HG03442 (cell line): ENCODE measurements around the gene PPP2R2C.

ENCODE experiments used
- ATAC-seq: cut with Tn5 transposase; IDR thresholded peaks from one replicate; pipeline ENCODE4 v1.9.1; 2021; ENCODE audit warnings: mild to moderate bottlenecking, moderate library complexity; ENCODE audit not compliant: unreplicated experiment

Gene PPP2R2C

DNA sequence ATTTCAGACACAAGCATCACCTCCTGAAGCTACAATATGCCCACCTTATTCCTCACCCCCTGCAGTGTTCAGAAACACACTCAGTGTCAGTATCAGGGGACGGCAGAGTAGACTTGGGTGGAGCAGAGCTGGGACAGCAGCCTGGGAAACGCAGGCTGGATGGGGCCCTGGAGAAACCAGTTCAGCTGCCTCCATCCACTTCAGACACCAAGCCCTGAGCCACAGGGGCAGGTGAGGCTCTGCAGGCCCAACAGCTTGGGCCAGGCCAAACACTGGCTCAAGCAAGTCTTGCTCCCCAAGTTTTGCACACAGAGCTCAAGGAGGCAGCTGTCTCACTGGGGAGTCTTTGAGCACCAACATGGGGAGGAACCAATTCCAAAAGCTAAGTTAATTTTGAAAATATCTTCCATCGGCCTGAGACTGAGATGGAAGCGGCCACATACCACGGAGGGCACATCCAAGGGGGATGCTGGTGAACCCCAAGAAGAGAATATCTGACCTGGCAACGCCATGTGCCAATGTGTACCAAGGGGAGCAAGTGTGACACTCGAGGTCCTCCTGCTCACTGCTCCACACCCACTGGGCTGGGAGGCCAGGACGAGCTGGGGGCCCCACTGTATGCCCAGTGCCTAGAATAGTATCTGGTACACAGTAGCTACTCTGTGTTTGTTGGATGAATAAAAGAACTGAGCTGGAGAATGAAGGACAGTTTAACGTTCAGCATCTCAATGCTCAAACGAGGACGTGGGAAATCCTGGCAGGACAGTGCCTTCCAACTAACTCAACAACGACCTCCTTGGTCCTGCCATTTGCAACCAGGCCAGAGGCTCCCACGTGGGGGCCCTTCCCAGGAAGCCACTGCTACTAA is 45.6 kb downstream of the PPP2R2C start:
- no peak for ATAC-seq

DNA sequence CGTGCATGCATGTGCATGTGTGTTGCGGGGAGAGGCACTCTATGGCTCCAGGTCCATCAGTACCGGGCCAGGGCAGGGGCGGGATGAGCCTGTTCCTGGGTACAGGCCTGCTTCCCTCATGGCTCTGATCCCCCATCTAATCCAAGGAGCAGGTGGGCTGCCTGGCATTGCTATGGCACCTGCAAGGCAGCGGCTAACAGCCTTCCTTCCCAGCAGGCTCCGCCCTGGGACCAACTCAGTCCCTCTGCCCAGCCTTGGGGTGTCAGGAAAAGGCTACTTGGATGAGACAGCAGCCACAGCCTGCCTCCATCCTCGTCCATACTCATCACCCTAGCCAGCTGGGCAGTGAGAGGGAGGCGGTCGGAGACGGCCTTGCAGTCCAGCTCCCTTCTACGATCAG is 46.5 kb downstream of the PPP2R2C start:
- ATAC-seq, result no peak

DNA sequence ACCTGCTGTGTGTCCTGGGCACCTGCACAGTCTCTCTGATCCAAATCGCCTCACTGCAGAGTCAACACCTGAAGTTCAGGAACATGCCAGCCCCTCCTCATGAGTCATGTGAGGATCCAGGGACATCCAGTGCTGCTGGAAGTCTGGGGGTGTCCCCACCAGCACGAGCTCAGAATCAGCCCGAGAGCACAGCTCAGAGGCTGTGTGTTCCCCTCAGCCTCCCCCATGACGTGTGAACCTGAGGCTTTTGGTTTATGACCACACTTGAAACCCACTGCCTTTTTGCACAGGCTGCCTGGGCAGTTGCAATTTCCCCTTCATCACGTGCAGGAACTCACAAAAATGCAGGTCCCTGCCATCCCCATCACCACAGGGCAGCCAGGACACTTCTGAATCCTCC is 47.1 kb downstream of the PPP2R2C start:
- no peak for ATAC-seq

DNA sequence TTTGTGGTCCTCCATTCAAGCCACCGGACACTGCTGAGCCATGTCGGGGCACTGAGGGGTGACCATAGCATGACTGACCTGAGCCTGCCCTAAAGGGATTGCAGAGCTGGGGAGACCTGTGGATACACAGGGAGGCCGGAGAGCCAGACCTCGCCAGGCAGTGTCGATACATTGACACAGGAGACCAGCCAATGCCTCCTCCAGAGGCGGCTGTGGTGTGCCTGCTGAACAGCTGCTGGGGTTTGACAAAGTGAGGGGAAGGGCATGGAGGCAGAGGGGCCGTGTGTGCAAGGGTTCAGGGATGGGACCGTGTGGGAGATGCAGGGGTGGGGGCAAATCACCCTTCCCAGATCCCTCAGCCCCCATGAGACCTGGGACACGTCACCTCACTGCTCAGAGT is 48.0 kb downstream of the PPP2R2C start:
- no peak for ATAC-seq

GRCh38 chr4:6423575-6423974 is 48.8 kb downstream of the PPP2R2C start:
- peak; percentile 95 for ATAC-seq

GRCh38 chr4:6422866-6423265 is 49.5 kb downstream of the PPP2R2C start:
- no peak for ATAC-seq

DNA sequence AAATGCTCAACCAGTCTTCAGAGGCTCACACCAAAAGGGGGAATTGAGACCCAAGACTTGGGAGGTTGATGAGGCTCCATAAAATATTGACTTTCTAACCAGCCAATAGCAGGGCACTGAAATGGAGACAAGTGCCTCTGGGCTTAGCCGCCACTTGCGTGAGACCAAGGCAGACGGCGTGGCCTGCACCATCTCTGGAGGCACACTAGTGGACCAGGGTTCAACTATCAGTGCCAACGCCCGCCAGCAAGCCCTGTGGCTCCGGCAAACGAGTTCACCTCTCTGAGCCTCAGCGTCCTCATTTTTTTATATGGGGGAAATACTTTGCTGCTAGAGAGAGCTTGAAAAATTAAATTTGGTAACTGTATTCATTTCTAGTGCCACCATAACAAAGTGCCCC is 50.3 kb downstream of the PPP2R2C start:
- no peak for ATAC-seq

DNA sequence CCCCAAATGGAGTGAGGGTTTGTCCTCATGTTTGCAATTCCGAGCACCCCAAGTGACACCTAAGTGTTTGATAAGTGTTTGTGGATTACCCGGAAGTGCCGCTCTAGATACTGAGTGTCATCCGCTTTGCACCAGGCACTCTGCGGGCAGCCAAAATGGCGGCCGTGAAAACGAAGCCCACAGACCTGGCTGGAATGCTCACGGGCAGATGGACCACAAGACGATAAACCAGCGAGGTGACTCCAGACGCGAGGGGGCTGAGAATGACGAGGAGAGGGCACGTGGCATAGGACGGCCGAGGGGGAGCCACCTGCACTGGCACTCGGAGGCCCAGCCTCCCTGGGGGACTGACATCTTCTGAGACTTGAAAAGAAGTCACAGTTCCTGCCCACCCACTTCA is 51.0 kb downstream of the PPP2R2C start:
- no peak for ATAC-seq

DNA sequence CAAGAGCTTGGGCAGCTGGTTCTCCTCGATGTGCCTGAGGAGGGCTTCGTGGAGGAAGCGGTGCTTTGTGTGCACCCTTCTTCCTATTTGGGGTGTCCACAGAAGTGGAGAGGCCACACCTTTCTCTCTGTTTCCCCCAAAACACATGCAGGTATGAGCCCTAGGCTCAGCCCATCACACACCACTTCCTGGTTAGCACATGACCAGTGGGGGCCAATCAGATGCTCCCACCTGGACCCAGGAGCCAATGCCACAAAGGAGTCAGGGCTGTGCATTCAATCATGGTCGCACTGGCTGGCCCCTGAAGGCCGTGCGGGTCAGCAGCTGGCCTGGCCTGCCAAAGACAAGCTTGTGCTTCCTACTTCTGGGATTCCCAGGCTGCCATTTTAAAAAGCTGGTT is 51.4 kb downstream of the PPP2R2C start:
- no peak for ATAC-seq

DNA sequence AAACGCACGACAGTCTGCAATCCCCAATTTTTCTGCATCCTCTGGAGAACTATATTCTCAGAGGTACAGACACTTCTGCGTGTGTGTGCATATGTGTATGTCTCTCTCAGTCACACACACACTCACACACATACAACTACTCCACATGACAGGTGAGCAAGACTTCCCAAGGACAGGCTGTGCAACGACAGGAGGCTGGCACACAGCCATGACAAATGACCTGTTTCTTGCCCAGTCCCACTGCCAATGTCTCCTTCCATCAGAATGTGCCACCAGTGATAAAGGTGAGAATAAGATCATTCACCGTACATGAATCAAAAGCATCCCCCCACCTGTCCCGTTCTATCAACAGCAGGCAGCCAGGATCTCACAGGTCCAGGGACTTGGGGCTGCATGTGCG is 52.4 kb downstream of the PPP2R2C start:
- ATAC-seq, result no peak

GRCh38 chr4:6419452-6420028 is 52.9 kb downstream of the PPP2R2C start:
- no peak for ATAC-seq

- no peak for ATAC-seq
These were observed 54.1 kb downstream of the PPP2R2C start for GRCh38 chr4:6418193-6418755.

DNA sequence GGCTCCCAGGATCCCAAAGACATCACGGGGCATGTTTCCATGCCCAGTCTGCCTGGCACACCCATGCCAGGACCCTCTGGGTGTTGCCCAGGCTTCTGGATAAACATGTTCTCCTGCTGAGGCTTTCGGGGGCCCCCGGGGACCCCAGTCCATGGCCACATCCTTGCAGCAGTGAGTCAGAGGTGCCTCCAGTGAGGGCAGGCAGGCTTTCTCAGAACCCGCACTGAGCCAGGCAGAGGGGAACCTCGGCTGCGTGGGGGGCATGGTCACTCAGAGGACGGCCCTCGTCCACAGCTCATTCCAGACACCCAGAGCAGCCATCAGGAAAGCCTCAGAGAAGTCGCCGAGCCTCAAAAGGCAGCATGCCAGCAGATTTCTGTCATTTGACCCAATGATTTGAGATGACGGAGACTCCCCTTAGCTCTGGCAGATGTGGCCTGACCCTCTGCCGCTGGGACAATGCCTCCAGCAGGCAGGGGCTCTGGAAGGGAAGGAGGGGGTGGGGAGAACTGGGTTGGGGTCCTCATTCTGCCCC is 54.8 kb downstream of the PPP2R2C start:
- no peak for ATAC-seq

GRCh38 chr4:6416518-6417286 is 55.7 kb downstream of the PPP2R2C start:
- no peak for ATAC-seq

GRCh38 chr4:6415031-6415705 is 57.2 kb downstream of the PPP2R2C start:
- no peak for ATAC-seq

DNA sequence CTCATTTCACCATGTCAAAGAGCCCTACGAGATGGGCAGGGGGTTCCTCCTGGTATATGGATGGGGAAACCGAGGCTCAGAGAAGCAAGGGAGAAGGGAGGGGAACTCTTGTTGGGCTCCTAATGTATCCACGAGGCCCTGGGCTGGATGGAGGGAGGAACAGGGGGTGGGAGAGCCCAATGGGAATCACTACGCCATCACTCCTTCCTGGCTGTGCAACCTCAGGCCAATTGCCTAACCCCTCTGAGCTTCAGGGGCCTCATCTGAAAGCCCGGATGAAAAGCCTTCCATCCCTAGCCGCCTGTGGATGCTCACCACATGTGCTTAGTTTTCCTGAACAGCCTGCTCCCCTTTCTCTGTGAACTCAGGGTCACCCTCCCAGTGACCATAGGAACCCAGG is 57.8 kb downstream of the PPP2R2C start:
- ATAC-seq, result no peak

DNA sequence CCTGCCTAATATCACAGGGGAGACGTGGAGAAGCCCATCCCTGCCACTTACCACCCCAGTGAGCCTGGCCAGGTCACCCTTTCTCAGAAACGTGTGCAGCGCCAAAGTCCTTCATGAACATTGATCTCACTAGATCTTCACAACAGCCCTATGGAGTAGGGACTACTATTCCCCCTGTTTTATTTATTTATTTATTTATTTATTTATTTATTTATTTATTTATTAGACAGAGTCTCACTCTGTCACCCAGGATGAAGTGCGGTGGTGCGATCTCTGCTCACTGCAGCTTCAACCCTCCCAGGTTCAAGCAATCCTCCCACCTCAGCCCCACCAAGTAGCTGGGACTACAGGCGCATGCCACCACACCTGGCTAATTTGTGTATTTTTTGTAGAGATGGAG is 61.8 kb downstream of the PPP2R2C start:
- no peak for ATAC-seq

GRCh38 chr4:6410068-6410467 is 62.3 kb downstream of the PPP2R2C start:
- ATAC-seq, result no peak

DNA sequence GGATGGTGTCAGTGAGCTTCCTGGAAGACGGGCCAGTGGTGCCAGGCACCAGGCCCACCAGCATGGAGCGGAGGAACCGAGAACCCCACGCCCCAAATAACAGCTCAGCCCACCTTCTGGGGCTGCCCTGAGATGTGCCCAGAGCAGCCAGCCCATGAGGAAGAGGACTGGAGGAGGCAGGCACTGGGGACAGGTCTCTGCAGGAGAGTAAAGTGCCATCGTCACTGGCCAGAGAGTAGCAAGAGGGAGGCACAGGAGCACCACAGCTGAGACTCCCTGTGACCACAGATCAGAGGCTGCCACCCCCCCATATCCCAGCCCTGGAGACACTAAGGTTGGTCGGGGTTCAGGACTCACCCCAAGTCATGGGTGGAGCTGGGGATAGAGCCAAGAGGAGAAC is 63.0 kb downstream of the PPP2R2C start:
- no peak for ATAC-seq

GRCh38 chr4:6408263-6408662 is 64.2 kb downstream of the PPP2R2C start:
- ATAC-seq, result no peak

DNA sequence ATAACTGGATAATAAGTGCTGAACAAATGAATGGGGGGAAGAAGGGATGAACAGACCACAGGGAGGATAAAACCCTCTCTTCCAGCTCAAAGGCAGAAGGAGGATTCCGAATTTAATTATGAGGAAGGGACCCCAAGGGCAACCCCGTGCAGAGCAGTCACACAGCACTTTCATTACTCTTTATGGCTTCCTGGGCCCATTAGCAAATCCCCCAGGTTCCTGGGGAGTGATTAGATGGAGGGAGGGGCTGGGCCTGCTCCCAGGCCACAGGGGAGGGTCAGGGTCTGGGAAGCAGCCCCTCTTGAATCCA is 67.1 kb downstream of the PPP2R2C start:
- no peak for ATAC-seq
